HG03196 (cell line): ENCODE data around the gene ERC2.

ENCODE experiments used
- ATAC-seq: cut with Tn5 transposase; IDR thresholded peaks from one replicate; pipeline ENCODE4 v1.9.1; 2021; ENCODE audit not compliant: unreplicated experiment

The ERC2 gene

GRCh38 chr3:55698831-55699230 lies 769.4 kb downstream of the ERC2 start:
- ATAC-seq = no peak

DNA sequence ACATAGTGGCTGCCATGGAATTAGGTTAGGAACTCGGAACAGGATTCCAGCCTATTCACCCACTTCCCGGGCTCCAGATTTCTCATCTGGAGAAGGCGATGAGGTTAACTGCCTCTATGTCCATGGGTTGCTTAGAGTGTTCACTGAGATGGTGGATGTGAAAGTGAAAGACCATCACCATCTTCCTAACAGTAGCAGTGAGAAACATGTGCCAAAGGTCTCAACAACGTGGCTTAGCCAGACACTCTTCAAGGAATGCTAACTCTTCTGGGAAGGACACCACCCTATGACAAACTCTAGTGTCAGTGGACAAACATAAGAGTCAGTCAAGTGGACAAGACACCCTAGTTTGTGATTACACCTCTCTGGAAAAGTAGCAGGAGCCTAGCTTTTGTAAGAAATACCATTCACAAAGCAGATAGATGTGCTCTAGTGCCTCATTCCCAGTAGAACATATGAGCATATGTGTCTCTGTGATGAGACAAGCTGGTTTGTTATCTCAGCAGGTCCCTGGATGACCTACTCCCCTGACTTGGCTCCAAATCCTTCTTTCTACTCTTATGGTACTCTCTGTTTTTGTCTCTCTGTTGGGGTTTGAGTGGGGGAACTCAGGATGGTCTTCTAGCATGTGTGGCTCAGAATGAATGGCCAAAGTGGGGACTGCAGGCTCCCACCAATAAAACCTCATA lies 770.9 kb downstream of the ERC2 start:
- no peak for ATAC-seq

GRCh38 chr3:55692957-55693558 lies 775.2 kb downstream of the ERC2 start:
- no peak for ATAC-seq

- no peak for ATAC-seq
Observed at GRCh38 chr3:55692295-55692956, 775.8 kb downstream of the ERC2 start.

DNA sequence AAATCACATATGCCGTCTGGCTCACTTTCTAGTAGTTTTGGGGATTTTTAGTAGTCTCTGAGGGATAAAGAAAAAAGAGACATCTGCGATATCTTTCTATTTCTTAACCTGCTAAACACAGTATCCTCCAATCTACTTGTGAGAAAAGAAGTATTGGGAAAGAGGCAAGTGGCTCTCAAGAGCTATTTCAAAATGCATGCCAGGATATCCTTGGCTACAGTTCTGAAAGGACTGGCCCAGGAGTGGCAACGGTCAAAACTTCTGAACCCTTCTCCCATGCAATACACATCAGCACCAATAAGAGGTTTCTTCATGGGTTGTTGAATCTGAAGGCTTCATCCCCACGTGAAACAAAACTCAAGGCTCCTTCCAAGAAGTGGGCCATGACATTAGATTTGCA lies 777.1 kb downstream of the ERC2 start:
- no peak for ATAC-seq

GRCh38 chr3:55690726-55691125 lies 777.5 kb downstream of the ERC2 start:
- ATAC-seq = no peak

GRCh38 chr3:55690177-55690576 lies 778.1 kb downstream of the ERC2 start:
- no peak for ATAC-seq

- no peak for ATAC-seq
Observed at GRCh38 chr3:55688154-55688553, 780.1 kb downstream of the ERC2 start.

DNA sequence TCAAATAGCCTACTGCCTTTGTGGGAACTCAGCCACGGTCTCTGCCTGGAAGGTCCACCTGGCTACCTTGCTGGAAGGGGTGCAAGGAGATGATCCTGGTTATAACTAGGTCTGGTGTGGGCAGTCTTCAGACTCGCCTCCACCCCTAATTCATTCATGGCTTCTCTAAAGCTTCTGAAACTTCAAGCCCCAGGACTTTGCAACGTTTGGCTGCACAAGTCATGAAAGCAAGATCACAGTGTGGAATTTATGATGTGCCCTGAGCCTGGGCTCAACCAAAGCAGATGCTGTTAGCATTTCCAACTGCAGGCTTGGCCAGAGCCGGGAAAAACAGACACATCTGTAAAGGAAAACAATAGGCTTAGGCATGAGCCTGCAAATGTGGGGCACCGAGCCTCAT lies 780.7 kb downstream of the ERC2 start:
- ATAC-seq = no peak

GRCh38 chr3:55686426-55687254 lies 781.6 kb downstream of the ERC2 start:
- ATAC-seq = no peak

GRCh38 chr3:55683666-55684270 lies 784.5 kb downstream of the ERC2 start:
- ATAC-seq = no peak

DNA sequence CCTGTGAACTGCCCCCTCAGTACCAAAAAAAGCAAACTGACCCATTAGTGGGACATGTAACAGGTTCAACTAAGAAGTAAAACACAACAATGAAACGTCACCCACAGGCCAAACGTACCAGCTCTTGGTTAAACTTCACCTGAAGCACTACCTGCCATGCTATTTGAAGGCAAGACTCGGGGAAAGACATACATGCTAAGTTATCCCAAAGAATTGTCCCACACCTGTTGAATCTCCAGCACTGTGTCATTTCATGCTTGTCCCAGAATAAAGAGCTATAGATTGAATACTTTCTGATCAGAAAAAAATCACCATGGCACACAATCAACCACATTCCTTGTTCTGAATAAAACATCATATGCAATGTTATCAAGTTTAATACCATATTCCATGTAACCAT lies 785.8 kb downstream of the ERC2 start:
- ATAC-seq = no peak

GRCh38 chr3:55678546-55679216 lies 789.6 kb downstream of the ERC2 start:
- ATAC-seq = no peak

GRCh38 chr3:55676643-55677042 lies 791.6 kb downstream of the ERC2 start:
- ATAC-seq = no peak

- ATAC-seq = peak; percentile 98
Observed at GRCh38 chr3:55675478-55675877, 792.8 kb downstream of the ERC2 start.

- no peak for ATAC-seq
Observed at GRCh38 chr3:55673764-55674163, 794.5 kb downstream of the ERC2 start.

DNA sequence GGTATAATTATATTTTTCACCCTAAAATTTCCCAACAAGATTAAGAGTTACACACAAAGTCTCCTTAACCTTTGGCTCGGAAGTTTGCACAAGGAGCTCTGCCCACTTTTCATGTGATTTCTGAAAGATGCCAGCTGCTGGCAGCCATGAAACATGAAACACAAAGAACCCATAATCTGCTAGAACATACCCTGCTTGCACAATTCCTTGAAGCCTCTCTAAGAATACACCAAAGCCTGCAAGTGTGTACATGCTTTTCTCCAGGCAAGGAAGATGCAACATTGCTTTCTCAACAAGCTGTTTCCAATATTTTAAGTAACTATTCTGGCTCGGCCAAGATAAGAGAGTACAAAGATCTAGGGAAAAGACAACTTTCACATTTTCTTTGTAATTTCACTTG lies 799.1 kb downstream of the ERC2 start:
- ATAC-seq = no peak

DNA sequence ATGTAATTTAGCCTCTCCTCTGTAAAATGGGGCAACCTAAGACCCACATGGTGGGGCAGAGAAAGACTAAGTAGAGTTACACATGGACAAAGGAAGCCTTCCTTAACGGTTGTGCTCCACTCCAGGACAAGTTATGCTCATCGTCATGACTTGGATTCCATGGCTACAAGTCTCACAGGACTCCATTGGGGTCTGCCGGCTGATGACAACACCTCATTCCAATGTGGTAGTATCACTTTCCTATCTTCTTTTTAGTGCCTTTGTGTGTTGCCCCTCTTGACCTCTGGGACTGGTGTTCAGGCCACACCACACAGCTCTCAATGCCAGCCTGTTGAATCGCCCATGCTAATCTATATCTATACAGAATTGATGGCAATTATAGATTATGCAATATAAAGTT lies 799.9 kb downstream of the ERC2 start:
- ATAC-seq = no peak

DNA sequence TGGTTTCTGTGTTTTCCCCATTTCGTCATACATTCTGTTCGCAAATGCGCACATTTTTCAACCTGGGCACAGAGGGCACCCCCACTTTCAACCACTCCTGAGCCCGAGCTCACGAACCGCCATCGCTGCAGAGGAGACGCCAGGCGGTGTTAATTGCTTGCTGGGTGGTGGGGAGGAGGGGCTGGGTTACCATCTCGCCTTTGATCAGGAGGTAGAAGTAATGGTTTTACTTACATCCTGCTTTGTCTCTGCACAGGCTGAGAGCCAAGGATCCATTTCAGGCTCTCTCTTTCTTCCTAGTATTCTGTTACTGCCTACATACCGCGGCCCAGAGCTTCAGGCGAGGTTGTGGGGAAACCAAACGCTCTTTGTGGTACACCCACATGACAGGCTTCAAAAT lies 803.9 kb downstream of the ERC2 start:
- ATAC-seq = no peak

DNA sequence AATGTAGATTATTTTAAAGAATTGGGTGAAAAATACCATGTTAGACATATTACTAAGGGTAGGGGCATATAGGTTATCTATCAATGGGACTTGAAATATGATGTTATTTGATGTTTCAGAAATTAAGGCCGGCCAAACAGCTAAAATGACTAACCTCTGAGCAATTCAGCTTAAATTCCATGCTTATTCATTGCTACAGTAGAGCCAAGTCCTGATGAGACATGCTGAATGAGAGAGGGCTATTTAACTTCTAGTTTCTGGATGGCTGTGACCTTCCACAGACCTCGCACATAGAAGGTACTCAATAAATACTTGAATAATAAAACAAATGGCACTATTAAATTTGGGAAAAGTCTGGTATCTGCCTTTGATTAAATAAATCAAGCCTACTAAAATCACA lies 805.6 kb downstream of the ERC2 start:
- no peak for ATAC-seq

- ATAC-seq = no peak
Observed at GRCh38 chr3:55661571-55661970, 806.7 kb downstream of the ERC2 start.
